ENCODE measurements around the gene DSC2.

The DSC2 gene

GRCh38 chr18:31077878-31078277 is 24.3 kb downstream of the DSC2 start:
- no peak overlapping the region for H3K4me3 ChIP-seq (ENCODE audit: low read depth, low read length)
- no peak for DNase-seq (ENCODE audit: low read depth)
- TF ChIP-seq CTCF (IDR thresholded peaks at IDR 0.05; ENCODE audit: control insufficient read depth, extremely low read depth, insufficient read depth): no peak

- H3K4me3 ChIP-seq (ENCODE audit: low read depth, low read length): no peak overlapping the region
- TF ChIP-seq CTCF (IDR thresholded peaks at IDR 0.05; ENCODE audit: control insufficient read depth, extremely low read depth, insufficient read depth): no peak
- DNase-seq (ENCODE audit: low read depth): no peak
Measured at GRCh38 chr18:31072175-31072574, 30.0 kb downstream of the DSC2 start.

DNA sequence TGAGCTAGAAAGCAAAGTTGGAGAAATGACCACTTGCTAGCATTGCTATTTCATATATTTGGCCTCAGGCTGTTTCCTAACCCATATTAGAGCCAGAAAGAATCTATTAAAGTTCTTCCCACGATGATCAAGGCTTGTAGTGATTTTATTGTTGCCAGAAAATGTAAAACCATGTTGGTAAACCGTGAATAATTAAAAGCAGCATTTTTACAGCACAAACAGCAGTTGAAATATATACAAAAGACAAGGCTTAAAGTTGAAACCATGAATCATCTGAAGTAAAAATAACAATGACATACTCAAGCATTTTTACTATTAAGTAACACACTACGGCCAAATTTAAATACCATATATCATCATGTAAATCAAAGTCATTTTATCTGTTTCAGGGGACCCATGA is 32.0 kb downstream of the DSC2 start:
- no peak overlapping the region for H3K4me3 ChIP-seq (ENCODE audit: low read depth, low read length)
- no peak for TF ChIP-seq CTCF (IDR thresholded peaks at IDR 0.05; ENCODE audit: control insufficient read depth, extremely low read depth, insufficient read depth)
- DNase-seq (ENCODE audit: low read depth): no peak

DNA sequence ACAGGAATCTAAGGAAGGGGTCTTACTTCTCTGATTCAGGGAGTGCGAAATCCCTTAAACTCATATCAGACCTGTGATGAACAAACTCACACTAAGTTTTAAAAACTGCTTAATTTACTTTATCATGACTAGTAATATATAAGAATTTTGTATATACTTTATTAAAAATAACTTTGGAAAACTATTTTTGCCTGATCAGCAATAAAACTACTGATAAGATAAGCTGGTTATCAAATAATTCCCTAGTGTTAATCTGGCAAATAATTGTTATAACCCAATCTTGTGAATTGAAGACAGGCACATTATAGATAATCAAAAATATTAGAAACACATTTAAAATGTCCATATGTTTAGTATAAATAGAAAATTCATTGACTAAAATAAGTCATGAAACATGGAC is 36.0 kb downstream of the DSC2 start:
- TF ChIP-seq CTCF (IDR thresholded peaks at IDR 0.05; ENCODE audit: control insufficient read depth, extremely low read depth, insufficient read depth): no peak
- DNase-seq (ENCODE audit: low read depth): no peak
- H3K4me3 ChIP-seq (ENCODE audit: low read depth, low read length): no peak overlapping the region

DNA sequence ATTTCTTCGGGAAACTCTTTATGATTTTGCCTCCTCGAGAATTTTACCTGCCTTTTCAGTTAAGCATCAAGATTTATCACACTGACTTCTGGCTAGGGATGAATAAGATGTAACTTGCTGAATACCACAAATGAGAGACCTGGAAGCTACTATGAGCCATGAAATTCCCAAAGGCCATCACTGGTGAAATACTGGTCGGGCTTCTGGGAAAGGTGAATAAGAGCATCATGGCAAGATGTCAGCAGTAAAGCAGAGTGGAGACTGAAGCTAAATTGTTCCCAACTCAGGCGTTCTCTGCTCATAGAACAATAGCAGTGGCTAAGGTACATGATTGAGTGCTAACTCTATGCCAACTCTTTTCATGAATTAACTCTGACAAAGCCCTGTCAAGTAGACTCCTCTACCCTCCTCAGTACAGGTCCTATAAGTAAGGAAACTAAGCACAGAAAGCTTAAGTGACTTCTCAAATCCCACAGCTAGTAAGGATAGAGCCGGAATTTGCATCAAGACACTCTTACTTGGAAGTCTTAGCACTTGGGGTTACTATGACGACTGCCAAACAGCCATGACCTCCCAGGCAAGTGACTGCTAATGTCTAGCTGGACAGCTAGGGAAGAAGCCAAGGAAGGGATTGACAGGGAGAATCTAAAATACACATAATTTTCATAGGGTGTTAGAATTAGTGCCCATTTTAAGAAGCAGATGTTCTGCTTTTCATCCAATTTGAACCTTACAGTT is 37.0 kb downstream of the DSC2 start:
- no peak for DNase-seq (ENCODE audit: low read depth)
- no peak for TF ChIP-seq CTCF (IDR thresholded peaks at IDR 0.05; ENCODE audit: control insufficient read depth, extremely low read depth, insufficient read depth)
- H3K4me3 ChIP-seq (ENCODE audit: low read depth, low read length): no peak overlapping the region

GRCh38 chr18:31064130-31064529 is 38.1 kb downstream of the DSC2 start:
- DNase-seq (ENCODE audit: low read depth): no peak
- no peak overlapping the region for H3K4me3 ChIP-seq (ENCODE audit: low read depth, low read length)
- TF ChIP-seq CTCF (IDR thresholded peaks at IDR 0.05; ENCODE audit: control insufficient read depth, extremely low read depth, insufficient read depth): no peak

GRCh38 chr18:31061945-31062344 is 40.3 kb downstream of the DSC2 start:
- no peak overlapping the region for H3K4me3 ChIP-seq (ENCODE audit: low read depth, low read length)
- no peak for DNase-seq (ENCODE audit: low read depth)

More at GRCh38 chr18:31061945-31062344, 40.3 kb downstream of the DSC2 start:
- no peak for TF ChIP-seq CTCF (IDR thresholded peaks at IDR 0.05; ENCODE audit: control insufficient read depth, extremely low read depth, insufficient read depth)

Measured in LNCaP clone FGC (cell line).